H9 (cell line): ENCODE results near the gene SCP2. TPM values are rescaled to one million over a fixed set of nuclear protein-coding genes. Genes with fewer than 3 reads are reported as not detected.

Source experiments
- DNase-seq: peaks from one replicate; pipeline ENCODE4 v3.0.0-alpha.2; 2017
- H2AFZ ChIP-seq: one replicate; pipeline ENCODE4 v1.6.1; 2013; ENCODE audit warnings: mild to moderate bottlenecking, low read length, control low read depth, moderate library complexity
- H2AK5ac ChIP-seq: 2 replicates; pipeline ENCODE4 v1.6.1; 2013; ENCODE audit warnings: low read length, control low read depth, mixed read lengths; ENCODE audit not compliant: insufficient read length
- H2BK120ac ChIP-seq: one replicate; pipeline ENCODE4 v1.6.1; 2013; ENCODE audit warnings: low read depth, mild to moderate bottlenecking, low read length, control low read depth, inconsistent platforms; ENCODE audit not compliant: poor library complexity, severe bottlenecking
- H2BK12ac ChIP-seq: 2 replicates; pipeline ENCODE4 v1.6.1; 2013; ENCODE audit warnings: low read length, control low read depth, mixed read lengths, low read depth; ENCODE audit not compliant: insufficient read length
- H2BK15ac ChIP-seq: 2 replicates; pipeline ENCODE4 v1.6.1; 2013; ENCODE audit warnings: low read depth, low read length, control low read depth
- H2BK20ac ChIP-seq: one replicate; pipeline ENCODE4 v1.6.1; 2013; ENCODE audit warnings: low read depth, mild to moderate bottlenecking, low read length, control low read depth, inconsistent platforms; ENCODE audit not compliant: poor library complexity, severe bottlenecking
- H2BK5ac ChIP-seq: 2 replicates; pipeline ENCODE4 v1.6.1; 2013; ENCODE audit warnings: low read length, control low read depth, mixed read lengths; ENCODE audit not compliant: insufficient read length
- H3K14ac ChIP-seq: 2 replicates; pipeline ENCODE4 v1.6.1; 2013; ENCODE audit warnings: low read length, control low read depth; ENCODE audit not compliant: insufficient read depth
- H3K18ac ChIP-seq: 2 replicates; pipeline ENCODE4 v1.6.1; 2013; ENCODE audit warnings: low read depth, mild to moderate bottlenecking, mixed read lengths, low read length, control low read depth; ENCODE audit not compliant: insufficient read length
- H3K23ac ChIP-seq: 2 replicates; pipeline ENCODE4 v1.6.1; 2013; ENCODE audit warnings: low read length, control low read depth, mixed read lengths, low read depth; ENCODE audit not compliant: insufficient read length
- H3K23me2 ChIP-seq: 2 replicates; pipeline ENCODE4 v1.6.1; 2013; ENCODE audit warnings: low read depth, mild to moderate bottlenecking, mixed read lengths, low read length, control low read depth; ENCODE audit not compliant: insufficient read length, poor library complexity, severe bottlenecking
- H3K27ac ChIP-seq: 2 replicates; pipeline ENCODE4 v1.5.1; 2013; ENCODE audit warnings: low read length, control low read depth, mixed read lengths, low read depth; ENCODE audit not compliant: insufficient read length
- H3K27me3 ChIP-seq: 2 replicates; pipeline ENCODE4 v1.6.1; 2013; ENCODE audit warnings: low read length, control low read depth, inconsistent platforms; ENCODE audit not compliant: insufficient read depth
- H3K4ac ChIP-seq: 2 replicates; pipeline ENCODE4 v1.6.1; 2013; ENCODE audit warnings: low read depth, mild to moderate bottlenecking, control low read depth, inconsistent platforms, low read length, moderate library complexity
- H3K4me1 ChIP-seq: 2 replicates; pipeline ENCODE4 v1.6.1; 2013; ENCODE audit warnings: low read length, control low read depth, inconsistent platforms; ENCODE audit not compliant: insufficient read depth
- H3K4me2 ChIP-seq: 2 replicates; pipeline ENCODE4 v1.6.1; 2013; ENCODE audit warnings: low read length, control low read depth, mixed read lengths; ENCODE audit not compliant: insufficient read length, insufficient read depth
- H3K56ac ChIP-seq: 2 replicates; pipeline ENCODE4 v1.6.1; 2013; ENCODE audit warnings: low read depth, mild to moderate bottlenecking, mixed read lengths, low read length, control low read depth; ENCODE audit not compliant: insufficient read length
- H3K79me1 ChIP-seq: 2 replicates; pipeline ENCODE4 v1.6.1; 2013; ENCODE audit warnings: low read depth, mild to moderate bottlenecking, moderate library complexity, low read length, control low read depth, inconsistent platforms; ENCODE audit not compliant: insufficient read depth, poor library complexity, severe bottlenecking
- H3K79me2 ChIP-seq: 2 replicates; pipeline ENCODE4 v1.6.1; 2013; ENCODE audit warnings: low read length, control low read depth, inconsistent platforms; ENCODE audit not compliant: insufficient read depth
- H3K9ac ChIP-seq: 2 replicates; pipeline ENCODE4 v1.6.1; 2013; ENCODE audit warnings: low read length, control low read depth, mixed read lengths; ENCODE audit not compliant: insufficient read length; ENCODE audit errors: extremely low read depth
- H3K9me3 ChIP-seq: one replicate; pipeline ENCODE4 v1.6.1; 2013; ENCODE audit warnings: low read depth, low read length, inconsistent platforms; ENCODE audit not compliant: control insufficient read depth
- H3T11ph ChIP-seq: one replicate; pipeline ENCODE4 v1.6.1; 2013; ENCODE audit warnings: mild to moderate bottlenecking, low read length, control low read depth, inconsistent platforms
- H4K20me1 ChIP-seq: one replicate; pipeline ENCODE4 v1.6.1; 2013; ENCODE audit not compliant: control insufficient read depth, insufficient read length, insufficient read depth
- H4K5ac ChIP-seq: 2 replicates; pipeline ENCODE4 v1.6.1; 2013; ENCODE audit warnings: low read depth, mild to moderate bottlenecking, mixed read lengths, low read length, control low read depth; ENCODE audit not compliant: insufficient read length
- H4K8ac ChIP-seq: replicated peaks from 2 replicates; pipeline ENCODE4 v1.6.1; 2013; ENCODE audit warnings: low read length, control low read depth, mixed read lengths, low read depth; ENCODE audit not compliant: insufficient read length
- H4K91ac ChIP-seq: 2 replicates; pipeline ENCODE4 v1.6.1; 2013; ENCODE audit warnings: low read depth, mild to moderate bottlenecking, moderate library complexity, mixed read lengths, low read length, control low read depth; ENCODE audit not compliant: insufficient read length
- H3K27ac Mint-ChIP-seq, 3 experiments: 2 replicates in 2 of 3; 3 replicates in 1 of 3; pipeline ENCODE4 v1.8.0; 2020 to 2021; ENCODE audit warnings: mixed read lengths in 3 of 3, mild to moderate bottlenecking in 1 of 3, moderate library complexity in 1 of 3
- H3K27me3 Mint-ChIP-seq: 2 replicates; pipeline ENCODE4 v1.8.0; 2021; ENCODE audit warnings: low read depth, mild to moderate bottlenecking, moderate library complexity, mixed read lengths
- H3K36me3 Mint-ChIP-seq, 3 experiments: 2 replicates in 2 of 3; 3 replicates in 1 of 3; pipeline ENCODE4 v1.8.0; 2020 to 2021; ENCODE audit warnings: low read depth in 3 of 3, mixed read lengths in 3 of 3; ENCODE audit not compliant: insufficient read depth in 1 of 3
- H3K4me1 Mint-ChIP-seq, 2 experiments: 2 replicates each; pipeline ENCODE4 v1.8.0; 2020; ENCODE audit warnings: mixed read lengths in 2 of 2
- H3K4me3 Mint-ChIP-seq, 2 experiments: 2 replicates in 1 of 2; 3 replicates in 1 of 2; pipeline ENCODE4 v1.8.0; 2020 to 2021; ENCODE audit warnings: mild to moderate bottlenecking in 2 of 2, mixed read lengths in 2 of 2, moderate library complexity in 1 of 2
- H3K9me3 Mint-ChIP-seq, 2 experiments: 2 replicates in 1 of 2; 3 replicates in 1 of 2; pipeline ENCODE4 v1.8.0; 2020; ENCODE audit warnings: mild to moderate bottlenecking in 2 of 2, mixed read lengths in 2 of 2, moderate library complexity in 1 of 2
- WGBS: extraction: QIAGEN DNeasy Blood & Tissue Kit; methylation state at CpG from one replicate; pipeline ENCODE4 v1.1.7; 2013; ENCODE audit warnings: missing lambda C conversion rate, low lambda C conversion rate, mixed read lengths; ENCODE audit not compliant: insufficient read length; ENCODE audit errors: extremely low coverage; 5-methylcytosine and 5-hydroxymethylcytosine counted together
- total RNA-seq: library from RNA; stranded (reverse); gene quantifications from 2 replicates; pipeline ENCODE4 v1.2.1, GENCODE V29; 2021
- TF ChIP-seq, protein P1 (sequence below): fragments of 200-600 bp; sonication (generic); conservative IDR thresholded peaks from 3 replicates; pipeline ENCODE4 v1.8.0; 2021; ENCODE audit warnings: antibody characterized with exemption, mild to moderate bottlenecking

The SCP2 gene
- total RNA-seq, 1 experiment from 2014 or later = 48.8 TPM

- Histone ChIP-seq H3T11ph (no peak overlapping the region), H4K8ac (no peak overlapping the region), H3K27ac (no peak overlapping the region), H2BK5ac (no peak overlapping the region), H3K79me1 (no peaks in the 10 kb centered on the region), H2AFZ (no peak overlapping the region), H2BK15ac (no peak overlapping the region), H2BK12ac (no peak overlapping the region), H3K27me3 (no peaks in the 10 kb centered on the region), H3K79me2 (no peaks in the 10 kb centered on the region), H4K20me1 (no peaks in the 10 kb centered on the region), H4K91ac (no peak overlapping the region), H3K9ac (no peak overlapping the region), H2BK120ac (no peak overlapping the region), H3K4ac (no peak overlapping the region), H3K56ac (no peak overlapping the region), H3K4me1 (peaks cover 4% of the 10 kb centered on the region), H3K14ac (no peak overlapping the region), H2AK5ac (no peak overlapping the region), H2BK20ac (no peak overlapping the region), H3K23ac (no peak overlapping the region), H4K5ac (no peak overlapping the region), H3K18ac (no peak overlapping the region), H3K23me2 (no peaks in the 10 kb centered on the region), H3K4me2 (no peak overlapping the region), H3K9me3 (no peaks in the 10 kb centered on the region)
- Mint-ChIP-seq H3K36me3 (no peaks in the 10 kb centered on the region; a peak in 1 of 7 replicates), H3K27ac (no peak overlapping the region), H3K9me3 (no peaks in the 10 kb centered on the region), H3K4me1 (peaks cover 26 to 39% of the 10 kb centered on the region in 2 experiments), H3K27me3 (no peaks in the 10 kb centered on the region; the same call in 1 of the 2 replicates), H3K4me3 (no peak overlapping the region)
- no CpG with 5 or more reads among the region's 1 CpG for WGBS
- TF ChIP-seq, protein P1, sequence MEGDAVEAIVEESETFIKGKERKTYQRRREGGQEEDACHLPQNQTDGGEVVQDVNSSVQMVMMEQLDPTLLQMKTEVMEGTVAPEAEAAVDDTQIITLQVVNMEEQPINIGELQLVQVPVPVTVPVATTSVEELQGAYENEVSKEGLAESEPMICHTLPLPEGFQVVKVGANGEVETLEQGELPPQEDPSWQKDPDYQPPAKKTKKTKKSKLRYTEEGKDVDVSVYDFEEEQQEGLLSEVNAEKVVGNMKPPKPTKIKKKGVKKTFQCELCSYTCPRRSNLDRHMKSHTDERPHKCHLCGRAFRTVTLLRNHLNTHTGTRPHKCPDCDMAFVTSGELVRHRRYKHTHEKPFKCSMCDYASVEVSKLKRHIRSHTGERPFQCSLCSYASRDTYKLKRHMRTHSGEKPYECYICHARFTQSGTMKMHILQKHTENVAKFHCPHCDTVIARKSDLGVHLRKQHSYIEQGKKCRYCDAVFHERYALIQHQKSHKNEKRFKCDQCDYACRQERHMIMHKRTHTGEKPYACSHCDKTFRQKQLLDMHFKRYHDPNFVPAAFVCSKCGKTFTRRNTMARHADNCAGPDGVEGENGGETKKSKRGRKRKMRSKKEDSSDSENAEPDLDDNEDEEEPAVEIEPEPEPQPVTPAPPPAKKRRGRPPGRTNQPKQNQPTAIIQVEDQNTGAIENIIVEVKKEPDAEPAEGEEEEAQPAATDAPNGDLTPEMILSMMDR = no peak
- DNase-seq = no peak
Measured at GRCh38 chr1:53051676-53052075, 124.6 kb downstream of the SCP2 start.
